Measurements from ENCODE around the gene CADM4.

Gene CADM4

GRCh38 chr19:43620061-43621001 lies 19.3 kb downstream of the CADM4 start:
- H3K79me2 ChIP-seq (ENCODE audit: control insufficient read depth, insufficient read depth, low read length, unreplicated experiment) = peaks cover 21% of the 10 kb centered on the region
- no peak overlapping the region for H2AFZ ChIP-seq (ENCODE audit: low read length, unreplicated experiment)
- peak overlapping the region; percentile 79 for H3K4me3 ChIP-seq (ENCODE audit: low read depth, low read length)
- no peaks in the 10 kb centered on the region for H3K36me3 ChIP-seq (ENCODE audit: insufficient read depth, low read length)
- no peaks in the 10 kb centered on the region for H3K27me3 ChIP-seq (ENCODE audit: insufficient read depth, low read length)
- peaks cover 6% of the 10 kb centered on the region for H3K4me1 ChIP-seq (ENCODE audit: control insufficient read depth, insufficient read depth, low read length, unreplicated experiment)
- H3K27ac ChIP-seq (ENCODE audit: low read depth, low read length) = peak overlapping the region; percentile 75

GRCh38 chr19:43619262-43620060 lies 20.2 kb downstream of the CADM4 start, which contains the start of gene ZNF428:
ZNF428 (minus strand) TSS chr19:43619629; CDS start chr19:43614304, 5,325 bp downstream.
- Histone ChIP-seq H3K27me3 (ENCODE audit: insufficient read depth, low read length) (no peaks in the 10 kb centered on the region), H3K4me1 (ENCODE audit: control insufficient read depth, insufficient read depth, low read length, unreplicated experiment) (peaks cover 6% of the 10 kb centered on the region), H3K4me3 (ENCODE audit: low read depth, low read length) (peak within 1 kb of the TSS; percentile 79), H3K36me3 (ENCODE audit: insufficient read depth, low read length) (no peaks in the 10 kb centered on the region), H3K79me2 (ENCODE audit: control insufficient read depth, insufficient read depth, low read length, unreplicated experiment) (peaks cover 23% of the 10 kb centered on the region), H2AFZ (ENCODE audit: low read length, unreplicated experiment) (peak within 1 kb of the TSS; percentile 95), H3K27ac (ENCODE audit: low read depth, low read length) (peak within 1 kb of the TSS; percentile 75)

GRCh38 chr19:43618921-43619261 lies 20.8 kb downstream of the CADM4 start:
- Histone ChIP-seq H3K4me1 (ENCODE audit: control insufficient read depth, insufficient read depth, low read length, unreplicated experiment) (peaks cover 6% of the 10 kb centered on the region), H3K79me2 (ENCODE audit: control insufficient read depth, insufficient read depth, low read length, unreplicated experiment) (peaks cover 23% of the 10 kb centered on the region), H3K27me3 (ENCODE audit: insufficient read depth, low read length) (no peaks in the 10 kb centered on the region), H2AFZ (ENCODE audit: low read length, unreplicated experiment) (peak overlapping the region; percentile 95), H3K27ac (ENCODE audit: low read depth, low read length) (peak overlapping the region; percentile 75), H3K4me3 (ENCODE audit: low read depth, low read length) (peak overlapping the region; percentile 79), H3K36me3 (ENCODE audit: insufficient read depth, low read length) (no peaks in the 10 kb centered on the region)

- Histone ChIP-seq H3K36me3 (ENCODE audit: insufficient read depth, low read length) (no peaks in the 10 kb centered on the region), H3K27me3 (ENCODE audit: insufficient read depth, low read length) (no peaks in the 10 kb centered on the region), H3K4me1 (ENCODE audit: control insufficient read depth, insufficient read depth, low read length, unreplicated experiment) (peaks cover 6% of the 10 kb centered on the region), H2AFZ (ENCODE audit: low read length, unreplicated experiment) (no peak overlapping the region), H3K27ac (ENCODE audit: low read depth, low read length) (no peak overlapping the region), H3K4me3 (ENCODE audit: low read depth, low read length) (no peak overlapping the region), H3K79me2 (ENCODE audit: control insufficient read depth, insufficient read depth, low read length, unreplicated experiment) (peaks cover 23% of the 10 kb centered on the region)
Measured at GRCh38 chr19:43616954-43617353, 22.7 kb downstream of the CADM4 start.

GRCh38 chr19:43616306-43616705 lies 23.3 kb downstream of the CADM4 start:
- no peaks in the 10 kb centered on the region for H3K36me3 ChIP-seq (ENCODE audit: insufficient read depth, low read length)
- H3K4me1 ChIP-seq (ENCODE audit: control insufficient read depth, insufficient read depth, low read length, unreplicated experiment) = peaks cover 6% of the 10 kb centered on the region
- H3K4me3 ChIP-seq (ENCODE audit: low read depth, low read length) = no peak overlapping the region
- no peak overlapping the region for H2AFZ ChIP-seq (ENCODE audit: low read length, unreplicated experiment)
- peaks cover 23% of the 10 kb centered on the region for H3K79me2 ChIP-seq (ENCODE audit: control insufficient read depth, insufficient read depth, low read length, unreplicated experiment)
- H3K27ac ChIP-seq (ENCODE audit: low read depth, low read length) = no peak overlapping the region
- no peaks in the 10 kb centered on the region for H3K27me3 ChIP-seq (ENCODE audit: insufficient read depth, low read length)

GRCh38 chr19:43612374-43612773 lies 27.3 kb downstream of the CADM4 start:
- Histone ChIP-seq H3K4me1 (ENCODE audit: control insufficient read depth, insufficient read depth, low read length, unreplicated experiment) (no peaks in the 10 kb centered on the region), H2AFZ (ENCODE audit: low read length, unreplicated experiment) (no peak overlapping the region), H3K79me2 (ENCODE audit: control insufficient read depth, insufficient read depth, low read length, unreplicated experiment) (peaks cover 10% of the 10 kb centered on the region), H3K27ac (ENCODE audit: low read depth, low read length) (no peak overlapping the region), H3K36me3 (ENCODE audit: insufficient read depth, low read length) (no peaks in the 10 kb centered on the region), H3K4me3 (ENCODE audit: low read depth, low read length) (no peak overlapping the region), H3K27me3 (ENCODE audit: insufficient read depth, low read length) (no peaks in the 10 kb centered on the region)

- H3K36me3 ChIP-seq (ENCODE audit: insufficient read depth, low read length) = no peaks in the 10 kb centered on the region
- no peaks in the 10 kb centered on the region for H3K27me3 ChIP-seq (ENCODE audit: insufficient read depth, low read length)
- no peak within 1 kb of the TSS for H3K27ac ChIP-seq (ENCODE audit: low read depth, low read length)
- no peaks in the 10 kb centered on the region for H3K4me1 ChIP-seq (ENCODE audit: control insufficient read depth, insufficient read depth, low read length, unreplicated experiment)
- H3K79me2 ChIP-seq (ENCODE audit: control insufficient read depth, insufficient read depth, low read length, unreplicated experiment) = peaks cover 7% of the 10 kb centered on the region
- H2AFZ ChIP-seq (ENCODE audit: low read length, unreplicated experiment) = no peak within 1 kb of the TSS
- H3K4me3 ChIP-seq (ENCODE audit: low read depth, low read length) = no peak within 1 kb of the TSS
Measured at GRCh38 chr19:43611788-43612187, 27.9 kb downstream of the CADM4 start, which contains the start of gene SRRM5. SRRM5 (plus strand) TSS chr19:43612088; CDS start chr19:43612122, 34 bp downstream.

- Histone ChIP-seq H3K36me3 (ENCODE audit: insufficient read depth, low read length) (no peaks in the 10 kb centered on the region), H3K4me3 (ENCODE audit: low read depth, low read length) (no peak overlapping the region), H3K27ac (ENCODE audit: low read depth, low read length) (no peak overlapping the region), H3K27me3 (ENCODE audit: insufficient read depth, low read length) (no peaks in the 10 kb centered on the region), H3K4me1 (ENCODE audit: control insufficient read depth, insufficient read depth, low read length, unreplicated experiment) (no peaks in the 10 kb centered on the region), H2AFZ (ENCODE audit: low read length, unreplicated experiment) (no peak overlapping the region), H3K79me2 (ENCODE audit: control insufficient read depth, insufficient read depth, low read length, unreplicated experiment) (peaks cover 4% of the 10 kb centered on the region)
Measured at GRCh38 chr19:43610493-43610892, 29.2 kb downstream of the CADM4 start.

- H3K4me1 ChIP-seq (ENCODE audit: control insufficient read depth, insufficient read depth, low read length, unreplicated experiment) = no peaks in the 10 kb centered on the region
- no peak overlapping the region for H3K27ac ChIP-seq (ENCODE audit: low read depth, low read length)
- no peak overlapping the region for H3K4me3 ChIP-seq (ENCODE audit: low read depth, low read length)
- H3K36me3 ChIP-seq (ENCODE audit: insufficient read depth, low read length) = no peaks in the 10 kb centered on the region
- no peak overlapping the region for H2AFZ ChIP-seq (ENCODE audit: low read length, unreplicated experiment)
- peaks cover under 1% of the 10 kb centered on the region for H3K79me2 ChIP-seq (ENCODE audit: control insufficient read depth, insufficient read depth, low read length, unreplicated experiment)
- no peaks in the 10 kb centered on the region for H3K27me3 ChIP-seq (ENCODE audit: insufficient read depth, low read length)
Measured at GRCh38 chr19:43609872-43610271, 29.8 kb downstream of the CADM4 start.

- Histone ChIP-seq H3K36me3 (ENCODE audit: insufficient read depth, low read length) (no peaks in the 10 kb centered on the region), H3K4me3 (ENCODE audit: low read depth, low read length) (no peak overlapping the region), H3K27ac (ENCODE audit: low read depth, low read length) (no peak overlapping the region), H3K4me1 (ENCODE audit: control insufficient read depth, insufficient read depth, low read length, unreplicated experiment) (no peaks in the 10 kb centered on the region), H3K79me2 (ENCODE audit: control insufficient read depth, insufficient read depth, low read length, unreplicated experiment) (no peaks in the 10 kb centered on the region), H2AFZ (ENCODE audit: low read length, unreplicated experiment) (no peak overlapping the region), H3K27me3 (ENCODE audit: insufficient read depth, low read length) (no peaks in the 10 kb centered on the region)
Measured at GRCh38 chr19:43607238-43608205, 32.1 kb downstream of the CADM4 start.

Measured in ACC112 (cell line).